Hematopoietic multipotent progenitor cell treated with erythropoietin and hydrocortisone succinate and interleukin-3 and kit ligand, for 15 days (in vitro differentiated cells): ENCODE results near the gene HPSE2.
A peak's percentile ranks its signal among the peaks of the same experiment; 100 is the strongest.

Experiments used
- DNase-seq: peaks from one replicate; pipeline ENCODE4 v3.0.0-alpha.2; 2015; ENCODE audit warnings: low spot score

HPSE2 gene

DNA sequence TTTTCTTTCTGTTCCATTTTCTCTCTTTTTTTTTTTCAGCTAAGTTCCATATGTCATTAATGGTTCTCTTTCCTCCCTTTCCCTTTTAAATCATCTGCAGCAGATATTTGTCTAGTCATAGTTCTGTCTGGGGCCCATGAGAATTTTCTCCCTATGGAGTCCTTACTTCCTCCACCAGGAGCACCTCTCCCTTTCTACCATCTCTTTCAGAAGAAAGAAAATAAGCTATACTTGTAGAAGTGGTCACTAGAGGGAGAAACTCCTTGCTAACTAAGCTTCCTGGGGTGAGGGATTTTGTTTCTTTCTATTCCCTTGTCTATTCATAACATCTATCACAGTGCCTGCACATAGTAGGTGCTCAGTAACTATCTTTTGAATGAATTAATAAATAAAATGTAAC, 558.8 kb downstream of the HPSE2 start:
- no peak for DNase-seq

- no peak for DNase-seq
Observed at GRCh38 chr10:98675902-98676301, 559.8 kb downstream of the HPSE2 start.

- no peak for DNase-seq
Observed at GRCh38 chr10:98673171-98673782, 562.4 kb downstream of the HPSE2 start.

DNA sequence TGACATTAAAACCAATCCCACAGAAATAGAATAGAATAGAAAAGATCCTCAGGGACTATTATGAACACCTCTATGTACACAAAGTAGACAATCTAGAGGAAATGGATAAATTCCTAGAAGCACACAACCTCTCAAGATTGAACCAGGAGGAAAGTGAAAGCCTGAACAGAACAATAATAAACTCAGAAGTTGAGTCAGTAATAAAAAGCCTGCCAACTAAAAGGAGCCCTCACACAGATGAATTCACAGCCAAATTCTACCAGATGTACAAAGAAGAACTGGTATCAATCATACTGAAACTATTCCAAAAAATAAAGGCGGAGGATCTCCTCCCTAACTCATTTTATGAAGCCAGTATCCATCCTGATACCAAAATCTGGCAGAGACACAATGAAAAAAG, 568.6 kb downstream of the HPSE2 start:
- no peak for DNase-seq

DNA sequence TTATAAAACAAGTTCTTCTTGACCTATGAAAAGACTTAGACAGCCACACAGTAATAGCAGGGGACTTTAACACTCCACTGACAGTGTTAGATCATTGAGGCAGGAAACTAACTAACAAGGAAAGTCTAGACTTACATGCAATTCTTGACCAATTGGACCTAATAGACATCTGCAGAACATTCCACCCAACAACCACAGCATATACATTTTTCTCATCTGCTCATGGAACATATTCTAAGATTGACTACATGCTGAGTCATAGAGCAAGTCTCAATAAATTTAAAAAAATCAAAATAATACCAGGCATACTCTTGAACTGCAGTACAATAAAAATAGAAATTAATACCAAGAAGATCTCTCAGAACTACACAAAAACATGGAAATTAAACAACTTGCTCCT, 569.4 kb downstream of the HPSE2 start:
- no peak for DNase-seq

DNA sequence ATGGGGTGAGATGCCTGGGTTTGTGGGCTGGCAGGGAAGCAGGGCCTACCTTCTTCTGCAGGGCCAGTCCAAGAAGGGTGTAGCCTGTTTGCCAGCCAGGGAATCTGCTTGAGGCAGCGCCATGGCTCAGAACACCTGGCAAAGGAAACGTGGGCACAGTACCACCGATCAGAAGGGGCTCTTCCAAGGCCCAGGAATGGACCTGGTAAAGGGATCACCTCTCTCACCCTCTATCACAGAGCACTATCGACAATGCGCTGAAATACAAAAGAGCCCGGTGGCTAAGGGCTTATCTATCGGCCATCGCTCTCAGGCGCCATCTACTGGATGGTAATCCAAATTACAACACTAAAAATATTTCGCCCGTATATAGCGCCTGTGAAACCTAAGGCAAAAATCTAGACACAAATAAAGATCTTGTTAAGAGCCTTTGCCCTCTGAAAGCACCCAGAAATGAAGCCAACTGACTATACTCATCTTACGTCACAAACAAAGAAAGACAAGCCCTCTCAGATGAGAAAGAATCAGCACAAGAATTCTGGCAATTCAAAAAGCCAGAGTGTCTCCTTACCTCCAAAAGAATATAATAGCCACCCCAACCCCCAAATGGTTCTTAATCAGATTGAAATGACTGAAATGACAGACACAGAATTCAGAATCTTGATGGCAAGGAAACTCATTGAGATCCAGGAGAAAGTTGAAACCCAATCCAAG, 571.2 kb downstream of the HPSE2 start:
- peak; percentile 66 for DNase-seq

GRCh38 chr10:98659951-98660350, 575.7 kb downstream of the HPSE2 start:
- DNase-seq = no peak

- DNase-seq = no peak
Observed at GRCh38 chr10:98655492-98655891, 580.2 kb downstream of the HPSE2 start.

GRCh38 chr10:98649170-98649569, 586.5 kb downstream of the HPSE2 start:
- no peak for DNase-seq

GRCh38 chr10:98646998-98647917, 588.4 kb downstream of the HPSE2 start:
- no peak for DNase-seq

DNA sequence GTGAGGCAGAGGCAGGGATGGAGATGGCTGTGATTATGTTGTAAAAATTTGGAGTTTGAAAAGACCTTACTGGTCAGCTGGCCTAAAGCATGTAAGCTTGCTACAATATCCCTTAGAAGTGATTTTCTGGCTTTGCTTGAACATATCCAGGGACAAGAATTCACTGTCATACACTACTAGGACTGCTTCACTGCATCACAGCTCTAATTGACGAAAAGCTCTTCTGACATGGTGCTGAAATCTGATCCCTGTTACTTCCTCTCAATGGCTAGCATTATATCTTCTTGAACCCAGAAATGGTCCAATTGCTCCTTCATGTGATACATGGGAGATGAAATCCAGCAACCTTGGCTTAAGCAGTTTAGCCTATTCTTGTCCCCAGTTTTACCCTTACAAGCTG, 591.2 kb downstream of the HPSE2 start:
- DNase-seq = no peak

DNA sequence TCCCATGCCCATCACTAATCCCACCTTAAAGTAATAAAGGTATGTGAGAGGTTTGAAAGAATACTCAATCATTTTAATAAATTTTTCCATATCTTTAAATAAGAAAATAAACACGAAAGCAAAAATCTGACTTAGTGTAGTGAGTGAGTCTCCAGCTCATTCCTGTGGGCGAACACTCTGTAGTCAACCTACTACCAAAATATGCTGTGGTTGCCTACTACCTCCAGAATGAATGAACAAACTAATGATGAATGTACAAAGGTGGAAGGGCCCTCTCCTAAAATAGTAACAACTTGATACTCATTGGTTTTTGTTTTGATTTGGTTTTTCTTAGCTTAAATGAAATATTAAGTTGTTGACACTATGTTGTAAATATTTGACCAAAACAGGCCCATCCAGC, 593.4 kb downstream of the HPSE2 start:
- DNase-seq = no peak

DNA sequence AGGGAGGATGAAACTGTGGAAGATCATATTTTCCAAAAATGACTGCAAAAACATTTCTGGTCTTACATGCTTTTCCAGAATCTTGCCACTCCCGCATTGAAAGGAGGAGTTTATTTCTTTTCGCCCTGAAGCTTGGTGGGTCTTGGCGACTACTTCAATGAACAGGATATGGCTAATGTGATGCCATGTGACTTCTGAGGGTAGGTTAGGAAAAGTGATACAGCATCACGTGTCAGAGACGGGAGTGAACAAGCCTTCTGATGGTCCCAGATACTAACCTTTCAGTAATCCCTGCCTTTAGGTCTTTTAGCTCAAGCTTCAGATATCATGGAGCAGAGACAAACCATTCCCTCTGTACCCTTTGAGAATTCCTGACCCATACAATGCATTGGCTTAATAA, 596.7 kb downstream of the HPSE2 start:
- DNase-seq = no peak

DNA sequence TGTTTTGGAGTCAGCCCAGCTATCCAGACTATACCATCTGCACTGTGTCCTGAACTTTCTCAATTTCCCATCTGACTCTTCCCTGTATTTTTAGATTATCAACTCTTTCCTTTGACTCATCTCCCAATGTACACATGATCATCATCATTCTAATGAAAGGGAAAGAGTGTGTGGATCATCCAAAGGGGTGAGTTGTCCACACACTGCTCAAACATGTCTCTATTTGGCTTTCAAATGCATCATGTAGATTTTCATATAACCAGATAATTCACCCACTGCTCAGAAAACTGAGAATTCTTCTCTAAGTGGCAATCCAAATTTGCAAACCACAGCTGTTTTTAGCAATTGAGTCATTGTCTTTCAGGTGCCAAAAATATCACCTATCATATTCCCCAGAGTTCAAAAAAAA, 598.7 kb downstream of the HPSE2 start:
- DNase-seq = no peak

- no peak for DNase-seq
Observed at GRCh38 chr10:98632456-98633150, 603.0 kb downstream of the HPSE2 start.

DNA sequence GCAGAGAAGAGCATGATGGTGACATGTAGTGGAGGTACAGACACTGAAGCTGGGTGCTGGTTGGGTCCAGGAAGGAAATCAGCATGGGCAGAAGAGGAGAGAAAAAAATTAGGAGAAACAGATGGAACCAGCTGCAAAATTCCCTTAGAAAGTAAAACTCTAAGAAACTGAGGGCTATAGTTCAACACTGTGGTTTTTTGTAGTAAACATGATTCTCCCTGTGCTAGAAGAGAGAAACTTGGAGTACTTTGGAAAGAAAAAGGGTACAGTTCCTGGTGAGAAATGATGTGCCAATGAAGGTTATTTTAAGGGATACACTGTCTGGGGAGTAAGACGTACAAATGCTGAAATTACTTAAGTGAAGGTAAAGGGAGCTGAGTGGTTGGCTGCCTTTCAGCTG, 607.4 kb downstream of the HPSE2 start:
- DNase-seq = no peak

- no peak for DNase-seq
Observed at GRCh38 chr10:98627711-98628110, 607.9 kb downstream of the HPSE2 start.

DNA sequence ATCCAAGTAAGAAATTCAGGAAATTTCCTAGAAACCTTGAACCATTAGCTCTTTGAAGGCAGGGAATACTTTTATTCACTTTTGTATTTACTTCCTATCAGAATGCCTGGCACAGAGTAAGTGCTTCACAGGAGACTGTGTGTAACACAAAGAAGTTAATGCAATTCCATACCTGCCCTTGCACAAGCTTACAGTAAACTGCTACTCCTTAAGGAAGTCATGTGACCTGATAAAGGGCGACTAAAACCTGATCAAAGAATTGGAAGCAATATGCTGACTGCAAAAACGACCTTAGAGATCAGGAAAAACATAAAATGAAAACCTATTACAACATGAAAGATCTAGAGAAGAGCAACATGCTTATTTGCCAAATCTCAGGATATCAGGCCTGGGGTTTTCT, 610.7 kb downstream of the HPSE2 start:
- no peak for DNase-seq

DNA sequence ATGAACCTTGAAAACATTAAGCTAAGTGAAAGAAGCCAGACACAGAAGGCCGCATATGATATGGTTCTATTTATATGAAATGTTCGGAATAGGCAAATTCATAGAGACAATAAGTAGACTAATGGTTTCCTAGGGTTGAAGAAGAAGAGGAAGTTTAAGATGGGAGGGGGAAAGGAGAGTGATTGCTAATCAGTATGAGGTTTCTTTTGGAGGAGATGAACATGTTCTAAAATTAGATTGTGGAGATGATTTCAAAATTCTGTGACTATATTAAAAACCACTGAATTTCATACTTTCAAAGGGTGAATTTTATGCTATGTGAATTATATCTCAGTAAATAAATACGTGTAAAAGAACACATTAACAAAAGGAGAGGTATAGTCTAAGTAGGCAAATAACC, 612.5 kb downstream of the HPSE2 start:
- no peak for DNase-seq

- no peak for DNase-seq
Observed at GRCh38 chr10:98621630-98622029, 614.0 kb downstream of the HPSE2 start.

- no peak for DNase-seq
Observed at GRCh38 chr10:98620503-98620902, 615.1 kb downstream of the HPSE2 start.

DNA sequence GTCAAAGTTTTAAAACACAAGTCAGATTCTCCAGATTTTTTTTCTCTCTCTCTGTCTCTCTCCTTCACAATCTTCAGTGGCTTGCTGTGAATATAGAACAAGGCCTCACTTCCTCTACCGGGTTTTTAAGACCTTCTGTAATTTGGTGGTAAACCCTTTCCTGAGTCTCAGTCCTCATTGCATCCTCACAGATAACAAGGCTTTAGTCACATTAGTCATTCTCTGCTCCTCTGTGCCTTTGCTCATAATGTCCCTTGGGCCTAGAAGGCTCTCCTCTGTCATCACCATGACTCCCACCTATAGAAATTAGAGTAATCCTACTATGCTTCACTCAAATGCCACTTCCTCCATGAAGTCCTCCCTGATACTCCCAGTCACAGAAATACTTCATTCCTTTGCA, 616.2 kb downstream of the HPSE2 start:
- no peak for DNase-seq
